ENCODE results near the gene OSBPL9.
A peak's percentile ranks its signal among the peaks of the same experiment; 100 is the strongest.
"Not testable (repeated sequence)": the region's sequence is repeated elsewhere in the genome, so short reads cannot be mapped to it uniquely, and the experiment has no call there.

The OSBPL9 gene

GRCh38 chr1:51708911-51709760 is 92.2 kb downstream of the OSBPL9 start:
- no peak for DNase-seq (ENCODE audit: low read depth in 1 of 2, low spot score in 1 of 2)

GRCh38 chr1:51709951-51710350 is 93.1 kb downstream of the OSBPL9 start:
- DNase-seq (ENCODE audit: low read depth in 1 of 2, low spot score in 1 of 2), result no peak

- DNase-seq (ENCODE audit: low read depth in 1 of 2, low spot score in 1 of 2), result no peak
Measured at GRCh38 chr1:51712590-51712989, 95.7 kb downstream of the OSBPL9 start.

GRCh38 chr1:51714374-51715019 is 97.6 kb downstream of the OSBPL9 start:
- no peak for DNase-seq (ENCODE audit: low read depth in 1 of 2, low spot score in 1 of 2)

DNA sequence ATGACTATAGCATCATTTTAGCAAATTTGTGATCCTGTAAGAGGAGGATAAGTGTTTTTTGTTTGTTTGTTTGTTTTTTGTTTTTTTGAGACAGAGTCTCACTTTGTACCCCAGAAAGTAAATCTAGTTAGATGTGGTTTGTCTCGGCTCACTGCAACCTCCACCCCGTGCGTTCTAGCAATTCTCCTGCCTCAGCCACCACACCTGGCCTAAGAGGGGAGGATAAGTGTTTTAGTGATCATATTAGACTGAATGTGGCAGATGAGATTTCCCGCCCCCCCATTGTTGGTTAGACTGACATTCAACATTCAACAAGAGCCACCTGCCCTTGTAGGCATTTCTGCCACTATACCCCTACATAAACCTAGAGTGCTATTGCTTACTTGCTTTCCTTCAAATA is 98.5 kb downstream of the OSBPL9 start:
- no peak for DNase-seq (ENCODE audit: low read depth in 1 of 2, low spot score in 1 of 2)

DNA sequence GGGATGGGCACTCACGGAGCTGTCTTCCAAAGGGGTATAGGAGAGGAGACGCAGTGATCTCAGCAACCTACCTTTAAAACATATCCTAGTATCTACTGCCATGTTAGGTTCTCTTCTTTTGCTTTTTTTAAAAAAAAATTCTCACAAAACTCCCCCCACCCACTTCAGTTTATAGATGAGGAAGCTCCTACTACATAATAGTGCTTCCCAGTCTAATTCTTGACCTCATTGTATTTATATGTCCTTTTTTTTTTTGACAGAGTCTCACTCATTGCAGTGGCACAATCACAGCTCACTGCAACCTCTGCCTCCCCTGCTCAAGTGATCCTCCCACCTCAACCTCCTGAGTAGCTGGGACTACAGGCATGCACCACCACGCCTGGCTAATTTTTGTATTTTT is 99.9 kb downstream of the OSBPL9 start:
- DNase-seq (ENCODE audit: low read depth in 1 of 2, low spot score in 1 of 2), result no peak

DNA sequence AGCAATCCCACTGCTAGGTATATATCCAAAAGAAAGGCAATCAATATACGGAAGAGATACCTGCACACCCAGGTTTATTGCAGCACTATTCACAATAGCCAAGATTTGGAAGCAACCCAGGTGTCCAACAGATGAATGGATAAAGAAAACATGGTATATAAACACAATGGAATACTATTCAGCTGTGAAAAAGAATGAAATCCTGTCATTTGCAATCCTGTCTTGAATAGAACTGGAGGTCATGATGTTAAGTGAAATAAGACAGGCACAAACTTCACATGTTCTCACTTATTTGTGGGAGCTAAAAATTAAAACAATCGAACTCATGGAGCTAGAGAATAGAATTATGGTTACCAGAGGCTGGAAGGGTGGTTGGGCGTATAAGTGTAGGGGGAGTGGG is 101.0 kb downstream of the OSBPL9 start:
- no peak for DNase-seq (ENCODE audit: low read depth in 1 of 2, low spot score in 1 of 2)

DNA sequence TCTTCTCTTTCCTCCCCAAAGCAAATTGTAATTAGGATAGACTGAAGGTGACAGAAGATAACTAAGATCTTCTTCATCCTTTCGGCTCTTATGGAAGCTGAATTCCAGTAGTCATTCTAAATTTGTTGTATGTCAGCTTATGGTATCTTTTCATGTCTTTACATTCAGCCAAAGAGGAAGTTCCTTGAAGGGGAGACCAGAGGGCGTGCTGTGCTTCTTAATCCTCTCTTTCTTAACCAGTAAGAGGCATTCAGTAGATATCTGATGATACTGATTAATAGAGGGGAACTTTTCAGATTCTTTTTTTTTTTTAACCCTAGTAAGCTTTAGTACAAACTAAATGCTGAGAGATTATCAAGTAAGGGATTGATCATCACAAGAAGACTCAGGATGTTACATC is 102.3 kb downstream of the OSBPL9 start:
- DNase-seq (ENCODE audit: low read depth in 1 of 2, low spot score in 1 of 2), result no peak

DNA sequence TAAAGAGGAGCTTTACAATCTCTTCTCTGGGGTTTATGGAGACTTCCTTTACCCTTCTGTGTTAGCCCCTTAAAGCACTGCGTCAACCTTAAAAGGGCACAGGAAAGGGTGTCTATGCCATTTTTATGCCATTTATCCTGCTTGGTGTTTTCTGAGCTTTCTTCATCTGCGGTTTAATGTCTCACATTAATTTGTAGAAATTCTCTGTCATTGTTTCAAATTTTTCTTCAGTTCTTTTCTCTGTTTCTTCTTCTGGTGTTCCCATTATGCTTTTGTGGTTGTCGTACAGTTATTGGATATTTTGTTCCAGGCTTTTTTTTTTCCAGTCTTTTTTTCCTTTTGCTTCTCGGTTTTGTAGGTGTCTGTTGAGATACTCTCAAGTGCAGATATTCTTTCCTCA is 107.9 kb downstream of the OSBPL9 start:
- no peak for DNase-seq (ENCODE audit: low read depth in 1 of 2, low spot score in 1 of 2)

DNA sequence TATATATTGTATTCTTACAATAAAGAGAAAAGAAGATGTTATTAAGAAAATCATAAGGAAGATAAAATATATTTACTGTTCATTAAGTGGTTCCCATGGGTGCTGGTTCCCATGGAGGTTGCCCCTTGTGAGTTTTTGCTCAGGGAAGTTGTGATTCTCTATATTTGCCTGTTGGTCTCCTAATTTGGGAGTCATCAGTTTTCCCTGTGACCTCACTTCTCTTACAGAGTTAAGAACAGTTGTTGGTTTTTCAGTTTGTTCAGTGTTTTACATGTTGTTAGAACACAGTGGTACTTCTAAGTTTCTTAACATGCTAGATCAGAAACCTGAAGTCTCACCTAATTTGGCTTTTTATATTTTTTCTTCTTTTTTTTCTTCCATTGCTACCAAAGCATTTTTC is 109.2 kb downstream of the OSBPL9 start:
- DNase-seq (ENCODE audit: low read depth in 1 of 2, low spot score in 1 of 2), result no peak

DNA sequence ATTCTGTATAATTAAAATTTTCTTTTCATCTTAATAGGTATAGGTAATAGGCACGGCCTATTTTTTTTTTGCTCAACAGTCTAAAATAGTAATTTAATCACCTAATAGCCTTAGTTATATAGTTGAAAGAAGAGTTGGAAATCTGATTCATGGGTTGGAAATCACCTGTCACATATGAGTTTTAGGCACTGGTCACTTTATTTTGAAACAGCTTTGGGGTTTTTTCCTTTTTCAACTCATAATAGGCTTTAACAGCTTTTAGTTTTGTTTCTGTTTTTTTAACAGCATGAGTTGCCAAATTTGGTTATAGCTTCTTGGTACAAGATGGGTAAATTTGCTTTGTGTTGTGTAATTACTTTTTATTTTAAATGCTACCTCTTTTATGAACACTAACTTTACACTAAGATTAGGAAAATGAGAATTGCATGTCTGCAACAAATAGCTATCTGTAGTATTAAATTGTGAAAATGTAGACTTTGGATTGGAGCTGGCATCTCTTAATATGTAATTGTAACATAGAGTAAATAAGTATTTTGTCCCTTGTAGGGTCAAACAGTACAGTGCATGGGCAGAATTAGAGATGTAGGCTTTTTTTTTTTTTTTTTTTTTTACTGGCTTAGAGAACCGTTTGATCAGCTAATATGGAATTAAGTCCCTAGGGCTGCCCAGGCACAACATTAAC is 109.8 kb downstream of the OSBPL9 start:
- no peak for DNase-seq (ENCODE audit: low read depth in 1 of 2, low spot score in 1 of 2)

GRCh38 chr1:51727366-51727765 is 110.5 kb downstream of the OSBPL9 start:
- no peak for DNase-seq (ENCODE audit: low read depth in 1 of 2, low spot score in 1 of 2)

GRCh38 chr1:51728611-51729155 is 111.8 kb downstream of the OSBPL9 start:
- no peak for DNase-seq (ENCODE audit: low read depth in 1 of 2, low spot score in 1 of 2)

- peak; percentile 84 to 89 for DNase-seq (ENCODE audit: low read depth in 1 of 2, low spot score in 1 of 2)
Measured at GRCh38 chr1:51729156-51729823, 112.4 kb downstream of the OSBPL9 start.

DNA sequence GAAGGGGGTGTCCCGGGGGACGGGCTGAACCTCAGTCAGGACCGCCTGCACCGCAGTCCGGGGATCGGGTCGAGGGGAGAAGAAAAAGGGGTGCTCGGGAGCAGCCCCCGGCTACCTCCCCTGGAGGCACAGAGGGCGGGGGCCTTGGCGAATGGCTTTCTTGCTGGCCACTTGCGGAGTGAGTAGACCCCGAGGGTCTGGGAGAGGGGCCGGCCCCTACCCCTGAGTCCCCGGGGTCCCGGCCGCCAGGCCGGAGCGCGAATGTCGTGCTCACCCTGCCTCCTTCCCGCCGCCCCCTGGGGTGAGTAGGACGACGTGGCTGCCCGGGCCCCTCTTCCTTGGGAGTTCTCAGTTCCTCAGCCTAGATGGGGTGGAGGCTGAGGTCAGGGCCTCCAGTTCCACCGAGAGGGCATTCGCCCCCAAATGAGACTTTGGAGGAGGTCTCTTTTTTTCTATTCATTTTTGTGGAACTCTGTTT is 113.0 kb downstream of the OSBPL9 start:
- no peak for DNase-seq (ENCODE audit: low read depth in 1 of 2, low spot score in 1 of 2)

DNA sequence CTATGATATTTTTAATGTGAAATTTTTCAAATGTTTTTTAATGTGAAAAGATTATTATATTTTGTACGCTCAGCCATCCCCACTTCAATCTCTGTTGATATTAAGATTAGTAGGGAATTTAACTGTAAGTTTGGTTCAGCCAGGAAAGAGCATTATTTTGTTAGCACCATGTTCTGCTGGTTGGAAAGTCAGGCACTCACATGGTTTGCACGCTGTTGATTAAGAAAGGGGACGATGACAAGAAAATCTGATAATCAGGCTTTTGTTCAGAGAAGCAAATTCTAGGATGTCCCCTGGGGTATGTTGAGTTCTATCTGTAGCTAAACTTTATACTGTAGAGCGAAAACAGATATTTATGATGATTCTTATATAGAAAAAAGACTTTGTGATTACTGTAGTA is 115.1 kb downstream of the OSBPL9 start:
- no peak for DNase-seq (ENCODE audit: low read depth in 1 of 2, low spot score in 1 of 2)

GRCh38 chr1:51732701-51733425 is 116.0 kb downstream of the OSBPL9 start:
- no peak for DNase-seq (ENCODE audit: low read depth in 1 of 2, low spot score in 1 of 2)

DNA sequence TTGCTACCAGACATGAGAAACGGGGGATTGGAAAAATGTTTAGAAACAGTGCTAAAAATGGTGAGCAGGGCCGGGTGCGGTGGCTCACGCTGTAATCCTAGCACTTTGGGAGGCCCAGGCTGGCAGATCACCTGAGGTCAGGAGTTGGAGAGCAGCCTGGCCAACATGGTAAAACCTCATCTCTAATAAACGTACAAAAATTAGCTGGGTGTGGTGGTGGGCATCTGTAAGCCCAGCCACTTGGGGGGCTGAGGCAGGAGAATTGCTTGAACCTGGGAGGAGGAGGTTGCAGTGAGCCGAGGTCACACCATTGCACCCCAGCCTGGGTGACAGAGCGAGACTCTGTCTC is 116.5 kb downstream of the OSBPL9 start:
- DNase-seq (ENCODE audit: low read depth in 1 of 2, low spot score in 1 of 2), result not testable (repeated sequence)

DNA sequence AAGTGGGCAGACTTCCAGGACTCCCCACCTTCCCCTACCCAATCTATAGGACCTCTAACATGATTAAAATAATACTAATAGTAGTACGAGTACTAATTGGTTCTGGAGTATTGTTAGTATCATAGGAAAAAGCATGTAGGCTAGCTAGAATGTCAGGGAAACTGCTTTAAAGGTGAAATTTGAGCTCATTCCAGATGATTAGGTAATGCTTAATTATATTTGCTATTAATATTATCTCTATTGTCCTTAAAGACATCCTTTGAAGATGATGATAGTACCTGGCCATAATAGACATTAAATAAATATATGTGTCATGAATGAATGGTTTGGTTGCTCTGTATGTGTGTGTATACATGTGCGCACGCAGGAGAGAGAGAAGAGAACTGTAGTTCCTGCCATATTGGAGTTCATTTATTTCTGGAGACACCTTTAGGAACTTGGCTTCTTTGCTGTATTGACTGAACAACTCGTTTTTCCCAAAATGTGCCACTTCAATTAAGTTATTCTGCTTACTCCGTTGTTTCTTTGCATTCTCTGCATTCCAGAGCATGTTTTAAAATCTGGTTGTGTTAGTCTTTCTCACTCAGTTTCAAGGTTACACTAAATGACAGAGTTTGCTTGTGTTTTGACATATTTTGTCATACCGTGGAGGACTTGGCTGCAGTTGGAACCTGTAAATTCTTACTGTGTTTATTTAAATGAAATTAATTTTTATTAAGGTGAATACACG is 117.1 kb downstream of the OSBPL9 start:
- no peak for DNase-seq (ENCODE audit: low read depth in 1 of 2, low spot score in 1 of 2)
